MM.1S (cell line): ENCODE results near the gene CAPN8.

Experiments
- DNase-seq: peaks from one replicate; pipeline ENCODE4 v3.0.0-alpha.2; 2015
- H2AFZ ChIP-seq: fragments of 300-600 bp; sonication (generic); 2 replicates; pipeline ENCODE4 v1.6.0; 2016; ENCODE audit warnings: antibody characterized with exemption, low read length
- H3F3A ChIP-seq: fragments of 300-600 bp; sonication (generic); 2 replicates; pipeline ENCODE4 v1.6.1; 2016; ENCODE audit warnings: mild to moderate bottlenecking, antibody characterized with exemption, low read length, moderate library complexity, mixed read lengths; ENCODE audit not compliant: insufficient read depth
- H3K27ac ChIP-seq: fragments of 300-600 bp; sonication (generic); 2 replicates; pipeline ENCODE4 v1.5.1; 2016; ENCODE audit warnings: mild to moderate bottlenecking, low read length
- H3K27me3 ChIP-seq: fragments of 300-600 bp; sonication (generic); replicated peaks from 2 replicates; pipeline ENCODE4 v1.6.0; 2016; ENCODE audit warnings: low read length; ENCODE audit not compliant: insufficient read depth
- H3K36me3 ChIP-seq: fragments of 300-600 bp; sonication (generic); replicated peaks from 2 replicates; pipeline ENCODE4 v1.6.1; 2016; ENCODE audit warnings: mild to moderate bottlenecking, low read length, mixed read lengths; ENCODE audit not compliant: insufficient read depth
- H3K4me1 ChIP-seq: fragments of 300-600 bp; sonication (generic); 2 replicates; pipeline ENCODE4 v1.6.1; 2016; ENCODE audit warnings: low read length, mixed read lengths
- H3K4me2 ChIP-seq: fragments of 300-600 bp; sonication (generic); 2 replicates; pipeline ENCODE4 v1.6.0; 2016; ENCODE audit warnings: low read depth, low read length
- H3K4me3 ChIP-seq: fragments of 300-600 bp; sonication (generic); 2 replicates; pipeline ENCODE4 v1.5.1; 2016; ENCODE audit warnings: low read length, mixed read lengths
- H3K79me2 ChIP-seq: fragments of 300-600 bp; sonication (generic); 2 replicates; pipeline ENCODE4 v1.6.1; 2016; ENCODE audit warnings: mixed run types, low read length, mixed read lengths
- H3K9ac ChIP-seq: fragments of 300-600 bp; sonication (generic); 2 replicates; pipeline ENCODE4 v1.6.1; 2016; ENCODE audit warnings: low read length, mixed read lengths
- H3K9me2 ChIP-seq: fragments of 300-600 bp; sonication (generic); replicated peaks from 2 replicates; pipeline ENCODE4 v1.6.1; 2016; ENCODE audit warnings: mild to moderate bottlenecking, low read length, mixed read lengths; ENCODE audit not compliant: insufficient read depth
- H3K9me3 ChIP-seq: fragments of 300-600 bp; sonication (generic); replicated peaks from 2 replicates; pipeline ENCODE4 v1.6.1; 2016; ENCODE audit warnings: mild to moderate bottlenecking, low read length, mixed read lengths; ENCODE audit not compliant: insufficient read depth
- H4K20me1 ChIP-seq: fragments of 300-600 bp; sonication (generic); 2 replicates; pipeline ENCODE4 v1.6.1; 2016; ENCODE audit warnings: mild to moderate bottlenecking, low read length, moderate library complexity, mixed read lengths; ENCODE audit not compliant: insufficient read depth
- EZH2 ChIP-seq: fragments of 300-600 bp; sonication (generic); optimal IDR thresholded peaks from 2 replicates; pipeline ENCODE3; 2017; ENCODE audit warnings: low read depth, mild to moderate bottlenecking, antibody characterized with exemption, low read length, mixed read lengths
- EZH2phosphoT487 ChIP-seq: fragments of 300-600 bp; sonication (generic); IDR thresholded peaks from 2 replicates; pipeline ENCODE4 v1.6.1; 2018; ENCODE audit warnings: antibody characterized with exemption, low read length
- TF ChIP-seq, protein P1 (sequence below): fragments of 300-600 bp; sonication (generic); IDR thresholded peaks from 2 replicates; pipeline ENCODE4 v1.5.1; 2016; ENCODE audit warnings: antibody characterized with exemption, low read length, mixed read lengths

Gene CAPN8

DNA sequence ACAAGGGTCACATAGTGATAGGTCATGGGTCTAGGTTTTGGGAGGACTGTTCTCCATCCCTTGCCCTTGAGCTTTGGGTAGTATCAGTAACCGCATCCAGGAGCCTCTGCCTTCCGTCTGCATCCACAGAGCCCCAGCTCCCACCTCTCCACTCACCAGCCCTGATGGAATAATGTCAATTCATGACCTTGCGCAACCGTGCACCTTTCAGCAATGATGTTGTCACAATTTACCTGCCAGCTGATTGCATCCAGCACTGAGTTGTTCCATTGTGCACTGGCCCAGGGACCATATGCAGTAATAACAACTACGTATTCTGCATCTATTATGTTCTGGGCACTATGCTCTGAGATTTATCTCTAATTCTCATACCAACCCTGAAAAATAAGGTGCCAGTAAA, 1.4 kb downstream of the CAPN8 start:
- TF ChIP-seq EZH2phosphoT487 (no peak), EZH2 (no peak)
- TF ChIP-seq, protein P1, sequence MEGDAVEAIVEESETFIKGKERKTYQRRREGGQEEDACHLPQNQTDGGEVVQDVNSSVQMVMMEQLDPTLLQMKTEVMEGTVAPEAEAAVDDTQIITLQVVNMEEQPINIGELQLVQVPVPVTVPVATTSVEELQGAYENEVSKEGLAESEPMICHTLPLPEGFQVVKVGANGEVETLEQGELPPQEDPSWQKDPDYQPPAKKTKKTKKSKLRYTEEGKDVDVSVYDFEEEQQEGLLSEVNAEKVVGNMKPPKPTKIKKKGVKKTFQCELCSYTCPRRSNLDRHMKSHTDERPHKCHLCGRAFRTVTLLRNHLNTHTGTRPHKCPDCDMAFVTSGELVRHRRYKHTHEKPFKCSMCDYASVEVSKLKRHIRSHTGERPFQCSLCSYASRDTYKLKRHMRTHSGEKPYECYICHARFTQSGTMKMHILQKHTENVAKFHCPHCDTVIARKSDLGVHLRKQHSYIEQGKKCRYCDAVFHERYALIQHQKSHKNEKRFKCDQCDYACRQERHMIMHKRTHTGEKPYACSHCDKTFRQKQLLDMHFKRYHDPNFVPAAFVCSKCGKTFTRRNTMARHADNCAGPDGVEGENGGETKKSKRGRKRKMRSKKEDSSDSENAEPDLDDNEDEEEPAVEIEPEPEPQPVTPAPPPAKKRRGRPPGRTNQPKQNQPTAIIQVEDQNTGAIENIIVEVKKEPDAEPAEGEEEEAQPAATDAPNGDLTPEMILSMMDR: no peak
- no peaks in the 10 kb centered on the region for H3K79me2 ChIP-seq
- H3K4me1 ChIP-seq: no peaks in the 10 kb centered on the region
- no peak overlapping the region for H2AFZ ChIP-seq
- no peaks in the 10 kb centered on the region for H3K9me2 ChIP-seq
- no peak overlapping the region for H3K9ac ChIP-seq
- H3F3A ChIP-seq: no peaks in the 10 kb centered on the region
- H3K36me3 ChIP-seq: no peaks in the 10 kb centered on the region
- no peaks in the 10 kb centered on the region for H4K20me1 ChIP-seq
- H3K4me3 ChIP-seq: no peak overlapping the region
- H3K9me3 ChIP-seq: no peaks in the 10 kb centered on the region
- H3K27me3 ChIP-seq: no peaks in the 10 kb centered on the region
- H3K27ac ChIP-seq: no peak overlapping the region
- no peak overlapping the region for H3K4me2 ChIP-seq
- no peak for DNase-seq

- no peaks in the 10 kb centered on the region for H4K20me1 ChIP-seq
- H3K27ac ChIP-seq: no peak overlapping the region
- H3K27me3 ChIP-seq: no peaks in the 10 kb centered on the region
- H3K4me2 ChIP-seq: no peak overlapping the region
- no peak overlapping the region for H2AFZ ChIP-seq
- H3K9me3 ChIP-seq: no peaks in the 10 kb centered on the region
- H3K9ac ChIP-seq: no peak overlapping the region
- no peak for DNase-seq
- H3K36me3 ChIP-seq: no peaks in the 10 kb centered on the region
- H3K9me2 ChIP-seq: no peaks in the 10 kb centered on the region
- H3K4me3 ChIP-seq: no peak overlapping the region
- no peaks in the 10 kb centered on the region for H3K4me1 ChIP-seq
- no peaks in the 10 kb centered on the region for H3F3A ChIP-seq
- TF ChIP-seq EZH2 (no peak), EZH2phosphoT487 (no peak)
- TF ChIP-seq, protein P1: no peak
- no peaks in the 10 kb centered on the region for H3K79me2 ChIP-seq
Observed at GRCh38 chr1:223662943-223663342, 2.6 kb downstream of the CAPN8 start.

GRCh38 chr1:223659711-223660110, 5.8 kb downstream of the CAPN8 start:
- no peaks in the 10 kb centered on the region for H3K36me3 ChIP-seq
- H3K27ac ChIP-seq: no peak overlapping the region
- H4K20me1 ChIP-seq: no peaks in the 10 kb centered on the region
- DNase-seq: no peak
- H3K4me3 ChIP-seq: no peak overlapping the region
- no peak overlapping the region for H3K4me2 ChIP-seq
- no peak overlapping the region for H2AFZ ChIP-seq
- TF ChIP-seq EZH2phosphoT487 (no peak), EZH2 (no peak)
- TF ChIP-seq, protein P1: no peak
- H3K9me2 ChIP-seq: no peaks in the 10 kb centered on the region
- H3K4me1 ChIP-seq: no peaks in the 10 kb centered on the region
- no peak overlapping the region for H3K9ac ChIP-seq
- no peaks in the 10 kb centered on the region for H3F3A ChIP-seq
- no peaks in the 10 kb centered on the region for H3K9me3 ChIP-seq
- no peaks in the 10 kb centered on the region for H3K27me3 ChIP-seq
- no peaks in the 10 kb centered on the region for H3K79me2 ChIP-seq

DNA sequence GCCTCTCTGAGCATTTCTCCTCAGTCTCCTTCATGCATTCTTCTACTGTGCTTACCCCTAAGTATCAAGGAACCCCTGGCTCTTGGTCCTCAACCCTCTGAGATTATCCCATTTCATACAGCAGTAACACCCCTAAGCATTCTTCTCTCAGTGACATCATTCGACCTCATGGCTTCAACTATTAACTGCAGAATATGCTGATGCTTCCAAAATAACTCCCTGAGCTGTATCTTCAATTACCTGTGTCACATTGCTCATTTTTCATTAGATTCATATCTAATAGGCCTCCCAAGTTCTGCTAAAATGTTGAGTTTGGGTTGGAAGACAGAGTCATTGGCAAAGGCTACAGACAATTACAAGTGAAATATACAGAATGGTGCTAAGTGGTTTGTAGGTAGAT, 7.5 kb downstream of the CAPN8 start:
- H3K36me3 ChIP-seq: no peaks in the 10 kb centered on the region
- H3K4me2 ChIP-seq: no peak overlapping the region
- H3K9me3 ChIP-seq: no peaks in the 10 kb centered on the region
- no peak overlapping the region for H3K9ac ChIP-seq
- H2AFZ ChIP-seq: no peak overlapping the region
- H3K79me2 ChIP-seq: no peaks in the 10 kb centered on the region
- TF ChIP-seq EZH2phosphoT487 (no peak), EZH2 (no peak)
- TF ChIP-seq, protein P1: no peak
- DNase-seq: no peak
- no peaks in the 10 kb centered on the region for H4K20me1 ChIP-seq
- H3K27me3 ChIP-seq: no peaks in the 10 kb centered on the region
- H3K9me2 ChIP-seq: no peaks in the 10 kb centered on the region
- no peak overlapping the region for H3K4me3 ChIP-seq
- H3K27ac ChIP-seq: no peak overlapping the region
- no peaks in the 10 kb centered on the region for H3K4me1 ChIP-seq
- H3F3A ChIP-seq: no peaks in the 10 kb centered on the region
